Peyer's patch (tissue), 4 donors: Measurements from ENCODE around the gene NPRL2. TPM values are rescaled to one million over a fixed set of nuclear protein-coding genes. Genes with fewer than 3 reads are reported as not detected.

Source experiments
- DNase-seq, 3 donors: peaks; one replicate each; pipeline ENCODE4 v3.0.0-alpha.2; 2017 to 2019
- H3K27ac ChIP-seq, 4 donors: fragments of 200-600 bp; sonication (generic); one replicate each; pipeline ENCODE4 v1.5.1; 2016 to 2019
- H3K27me3 ChIP-seq, 2 donors: fragments of 200-600 bp; sonication (generic); one replicate each; pipeline ENCODE4 v1.5.1; 2019
- H3K36me3 ChIP-seq, 3 donors: fragments of 200-600 bp; sonication (generic); one replicate each; pipeline ENCODE4 v1.5.1; 2016 to 2019
- H3K4me1 ChIP-seq, 4 donors: fragments of 200-600 bp; sonication (generic); one replicate each; pipeline ENCODE4 v1.5.1; 2016 to 2019
- H3K4me3 ChIP-seq, 4 donors: fragments of 200-600 bp; sonication (generic); 1 replicate in 3 of 4; 2 replicates in 1 of 4; pipeline ENCODE4 v1.5.1; 2016 to 2019; ENCODE audit warnings: mild to moderate bottlenecking in 1 of 4
- H3K9me3 ChIP-seq, 4 donors: fragments of 200-600 bp; sonication (generic); one replicate each; pipeline ENCODE4 v1.5.1; 2016 to 2019; ENCODE audit warnings: mild to moderate bottlenecking in 1 of 4
- POLR2A ChIP-seq, 2 donors: fragments of 450-650 bp; IDR thresholded peaks; one replicate each; pipeline ENCODE4 v1.5.1; 2017; ENCODE audit warnings: antibody characterized with exemption in 2 of 2, mild to moderate bottlenecking in 2 of 2, moderate library complexity in 2 of 2
- total RNA-seq, 4 donors: library from RNA; depleted of rRNA; stranded (reverse); fragments of >200 nt; gene quantifications; one replicate each; pipeline ENCODE4 v1.1.0, GENCODE V29; 2016
- TF ChIP-seq, protein P1 (sequence below), 6 experiments: fragments of 450-650 bp in 4 of 6; fragments of 200-600 bp in 2 of 6; sonication (generic) in 1 of 6; IDR thresholded peaks; one replicate each; pipeline ENCODE4 v1.5.1; 2017 to 2019; ENCODE audit warnings: antibody characterized with exemption in 6 of 6, mild to moderate bottlenecking in 3 of 6, moderate library complexity in 1 of 6

Gene NPRL2
- total RNA-seq, 4 donors from 2014 or later: 19.1 to 45.4 (median 28.3) TPM

DNA sequence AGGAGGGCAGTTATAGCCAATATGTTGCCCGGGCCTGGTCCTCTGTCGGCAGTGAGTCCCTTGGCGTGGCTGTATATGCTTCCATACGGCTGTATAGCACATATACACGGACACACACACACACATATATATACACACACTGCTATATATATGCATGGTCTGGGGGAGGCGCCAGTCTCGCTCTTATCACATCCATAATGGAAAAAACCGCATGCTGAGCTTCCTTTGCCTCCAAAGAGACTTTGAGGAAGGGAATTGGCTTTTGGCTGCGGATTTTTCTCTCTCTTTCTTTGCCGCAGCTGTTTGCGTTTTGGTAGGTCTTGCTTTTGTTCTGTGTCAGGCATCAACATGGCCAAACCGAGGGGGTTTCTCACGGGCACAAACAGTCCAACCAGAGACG is 20.0 kb upstream of the NPRL2 start:
- no peak overlapping the region for H3K4me3 ChIP-seq
- peaks cover 0 to 6% (median 5%) of the 10 kb centered on the region in 4 donors for H3K4me1 ChIP-seq
- no peaks in the 10 kb centered on the region for H3K36me3 ChIP-seq
- H3K9me3 ChIP-seq: no peaks in the 10 kb centered on the region
- no peak overlapping the region for H3K27ac ChIP-seq
- TF ChIP-seq POLR2A (IDR thresholded peaks at IDR 0.05): no peak
- TF ChIP-seq, protein P1, sequence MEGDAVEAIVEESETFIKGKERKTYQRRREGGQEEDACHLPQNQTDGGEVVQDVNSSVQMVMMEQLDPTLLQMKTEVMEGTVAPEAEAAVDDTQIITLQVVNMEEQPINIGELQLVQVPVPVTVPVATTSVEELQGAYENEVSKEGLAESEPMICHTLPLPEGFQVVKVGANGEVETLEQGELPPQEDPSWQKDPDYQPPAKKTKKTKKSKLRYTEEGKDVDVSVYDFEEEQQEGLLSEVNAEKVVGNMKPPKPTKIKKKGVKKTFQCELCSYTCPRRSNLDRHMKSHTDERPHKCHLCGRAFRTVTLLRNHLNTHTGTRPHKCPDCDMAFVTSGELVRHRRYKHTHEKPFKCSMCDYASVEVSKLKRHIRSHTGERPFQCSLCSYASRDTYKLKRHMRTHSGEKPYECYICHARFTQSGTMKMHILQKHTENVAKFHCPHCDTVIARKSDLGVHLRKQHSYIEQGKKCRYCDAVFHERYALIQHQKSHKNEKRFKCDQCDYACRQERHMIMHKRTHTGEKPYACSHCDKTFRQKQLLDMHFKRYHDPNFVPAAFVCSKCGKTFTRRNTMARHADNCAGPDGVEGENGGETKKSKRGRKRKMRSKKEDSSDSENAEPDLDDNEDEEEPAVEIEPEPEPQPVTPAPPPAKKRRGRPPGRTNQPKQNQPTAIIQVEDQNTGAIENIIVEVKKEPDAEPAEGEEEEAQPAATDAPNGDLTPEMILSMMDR (IDR thresholded peaks at IDR 0.05): peak in 3 of 6 experiments; percentile 14 to 17 (median 15)
- no peak for DNase-seq
- no peaks in the 10 kb centered on the region for H3K27me3 ChIP-seq

DNA sequence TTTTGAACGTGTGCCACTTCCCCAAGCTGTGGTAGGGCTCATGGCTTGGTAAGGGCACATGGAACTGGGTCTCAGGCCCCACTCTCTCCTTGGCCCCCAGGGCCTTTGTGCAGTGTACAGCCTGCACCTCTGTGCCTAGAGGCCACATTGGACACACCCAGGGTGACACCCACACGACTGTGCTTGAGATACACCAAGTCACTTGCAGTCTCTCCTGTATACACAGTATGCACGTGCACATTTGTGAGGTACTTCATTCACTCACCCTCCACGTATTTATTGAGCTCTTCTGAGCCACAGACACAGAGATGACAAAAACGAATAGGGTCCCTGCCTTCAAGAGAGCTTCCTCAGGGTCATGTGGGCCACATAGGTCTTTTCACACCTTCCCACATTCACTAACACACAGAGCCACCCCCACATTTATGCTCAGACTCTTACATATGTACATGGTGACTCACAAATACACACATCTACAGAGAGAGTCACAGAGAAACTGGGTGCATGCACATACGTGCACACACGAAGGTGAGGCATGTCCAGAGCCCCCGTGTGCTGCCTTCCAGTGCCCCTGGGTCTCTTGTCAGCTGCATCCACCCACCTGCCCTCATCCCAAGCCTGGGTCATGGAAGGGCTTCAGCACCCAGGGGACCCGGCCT is 18.6 kb upstream of the NPRL2 start:
- no peak for DNase-seq
- H3K27me3 ChIP-seq: no peaks in the 10 kb centered on the region
- no peak for TF ChIP-seq POLR2A (IDR thresholded peaks at IDR 0.05)
- TF ChIP-seq, protein P1 (IDR thresholded peaks at IDR 0.05): no peak
- H3K4me3 ChIP-seq: no peak overlapping the region
- no peaks in the 10 kb centered on the region for H3K36me3 ChIP-seq
- H3K9me3 ChIP-seq: no peaks in the 10 kb centered on the region
- H3K27ac ChIP-seq: no peak overlapping the region
- peaks cover 0 to 13% (median 11%) of the 10 kb centered on the region in 4 donors for H3K4me1 ChIP-seq

DNA sequence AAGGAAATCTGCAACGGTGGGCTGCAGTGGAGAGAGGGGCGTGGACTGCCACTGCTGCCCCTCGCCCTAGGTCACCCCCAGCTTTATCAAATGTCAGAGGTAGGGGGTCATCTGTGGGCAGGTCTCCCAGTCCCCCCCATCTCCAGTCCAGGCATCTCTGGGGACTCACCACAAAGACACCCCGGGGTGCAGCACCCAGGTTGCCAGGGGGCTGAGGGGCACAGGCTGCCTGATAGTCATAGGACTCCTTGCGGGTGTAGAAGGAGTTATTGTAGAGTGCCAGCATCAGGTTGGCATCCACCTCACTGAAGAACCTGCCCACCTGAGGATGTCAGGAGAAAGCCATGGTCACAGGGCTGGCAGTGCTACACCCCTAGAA is 15.3 kb upstream of the NPRL2 start:
- Histone ChIP-seq H3K27ac (peak overlapping the region in 1 of 4 donors; percentile 81), H3K9me3 (no peaks in the 10 kb centered on the region), H3K4me1 (peaks cover 0 to 14% (median 8%) of the 10 kb centered on the region in 4 donors), H3K4me3 (peak overlapping the region; percentile 58 to 67 (median 62)), H3K27me3 (no peaks in the 10 kb centered on the region), H3K36me3 (no peaks in the 10 kb centered on the region)
- DNase-seq: no peak
- TF ChIP-seq, protein P1 (IDR thresholded peaks at IDR 0.05): no peak
- TF ChIP-seq POLR2A (IDR thresholded peaks at IDR 0.05): no peak

DNA sequence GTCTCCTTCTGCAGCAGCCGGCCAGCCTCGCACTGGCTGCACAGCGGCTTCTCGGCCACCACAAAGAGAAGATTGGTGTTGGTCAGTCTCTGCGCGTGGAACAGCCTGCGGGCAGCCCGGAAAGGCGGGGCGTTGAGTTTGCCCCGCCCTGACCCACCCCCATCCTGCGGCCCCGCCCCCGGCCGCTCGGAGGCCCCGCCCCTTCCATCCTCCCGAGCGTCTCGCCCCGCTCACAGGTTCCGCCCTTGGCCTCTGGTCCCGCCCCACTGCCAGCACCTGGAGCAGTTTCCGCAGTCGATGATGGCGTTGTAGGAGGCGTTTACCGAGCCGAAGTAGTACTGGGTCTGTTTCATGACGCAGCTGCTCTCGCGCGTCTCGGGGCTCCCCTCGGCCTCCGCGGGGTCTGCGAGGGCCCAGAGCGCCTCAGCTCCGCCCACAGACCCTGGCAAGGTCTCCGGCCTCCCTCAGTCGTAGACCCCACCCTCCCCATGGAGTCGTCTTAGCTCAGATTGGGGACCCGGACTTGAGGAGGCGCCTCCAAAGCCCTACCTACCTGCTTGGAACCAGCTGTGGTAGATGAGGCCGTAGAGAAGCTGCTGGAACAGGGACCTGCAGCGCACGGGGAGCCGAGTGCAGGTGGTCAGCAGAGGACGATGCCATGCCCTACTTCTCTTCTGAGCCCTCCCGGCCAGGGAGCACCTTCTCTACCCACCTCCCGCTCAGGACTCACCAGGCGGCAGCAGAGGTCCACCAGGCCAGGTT is 14.7 kb upstream of the NPRL2 start:
- DNase-seq: peak; percentile 94 to 98 (median 96)
- Histone ChIP-seq H3K27ac (peak overlapping the region; percentile 56 to 81 (median 66)), H3K4me1 (peaks cover 0 to 14% (median 8%) of the 10 kb centered on the region in 4 donors), H3K36me3 (no peaks in the 10 kb centered on the region), H3K27me3 (no peaks in the 10 kb centered on the region), H3K9me3 (no peaks in the 10 kb centered on the region), H3K4me3 (peak overlapping the region; percentile 58 to 67 (median 62))
- TF ChIP-seq POLR2A (IDR thresholded peaks at IDR 0.05): peak; percentile 73 to 85
- TF ChIP-seq, protein P1 (IDR thresholded peaks at IDR 0.05): peak in 2 of 6 experiments; percentile 13 to 26

DNA sequence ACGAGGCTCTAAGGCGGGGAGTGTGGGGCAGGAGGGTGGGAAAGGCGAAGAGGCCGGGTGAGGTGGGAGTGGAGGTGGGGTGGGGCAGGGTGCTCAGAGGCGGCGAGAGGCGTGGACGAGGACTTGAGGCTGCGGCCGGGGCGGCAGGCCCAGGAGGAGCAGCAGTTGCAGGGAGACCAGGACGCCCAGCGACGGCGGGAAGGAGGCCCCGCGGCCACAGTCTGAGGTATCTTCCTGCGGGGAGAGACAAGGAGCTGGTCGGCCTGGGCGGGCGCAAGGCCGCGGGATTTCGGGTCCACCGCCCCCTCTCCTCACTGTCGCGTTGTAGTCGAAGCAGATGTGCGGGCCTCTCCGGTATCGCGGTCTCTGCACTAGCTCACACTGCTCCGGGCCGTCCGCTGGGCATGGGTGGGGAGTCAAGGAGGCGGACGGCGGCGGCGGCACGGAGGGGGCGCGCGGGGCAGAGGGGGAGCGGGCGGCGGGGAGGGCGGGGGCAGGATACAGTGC is 14.1 kb upstream of the NPRL2 start:
- H3K36me3 ChIP-seq: no peaks in the 10 kb centered on the region

More for the DNA sequence above, 14.1 kb upstream of the NPRL2 start:
- no peaks in the 10 kb centered on the region for H3K9me3 ChIP-seq
- TF ChIP-seq, protein P1 (IDR thresholded peaks at IDR 0.05): no peak
- TF ChIP-seq POLR2A (IDR thresholded peaks at IDR 0.05): no peak
- H3K4me3 ChIP-seq: peak overlapping the region; percentile 58 to 67 (median 62)
- H3K4me1 ChIP-seq: peaks cover 0 to 14% (median 10%) of the 10 kb centered on the region in 4 donors
- H3K27me3 ChIP-seq: no peaks in the 10 kb centered on the region
- DNase-seq: no peak
- H3K27ac ChIP-seq: peak overlapping the region; percentile 53 to 81 (median 66)
